Mesangial cell (primary cell): ENCODE data around the gene DLG2. TPM values are rescaled to one million over a fixed set of nuclear protein-coding genes. Genes with fewer than 3 reads are reported as not detected.

ENCODE experiments used
- total RNA-seq: library from RNA; depleted of rRNA; stranded (reverse); fragments of >200 nt; gene quantifications from 2 replicates; pipeline ENCODE4 v1.2.3, GENCODE V29; 2015

Gene DLG2
- total RNA-seq: 0.16 and 0.51 TPM in 2 replicates

GRCh38 chr11:85627332-85627997 lies at the start of gene DLG2:
Gene DLG2 (minus strand): TSS chr11:85627344.

GRCh38 chr11:85664615-85665481 lies 37.7 kb upstream of the DLG2 start, which contains the start of gene CREBZF:
Gene CREBZF (minus strand): TSS chr11:85665129. CDS start chr11:85664875, 254 bp downstream.

GRCh38 chr11:85647604-85648299 lies 20.6 kb upstream of the DLG2 start, which contains the start of gene TMEM126A:
Gene TMEM126A (plus strand): TSS chr11:85647967. CDS start chr11:85650256, 2,289 bp downstream.

GRCh38 chr11:85627998-85628770 lies 1.0 kb upstream of the DLG2 start, which contains the start of gene TMEM126B:
Gene TMEM126B (plus strand): TSS chr11:85628593. CDS start chr11:85628608, 15 bp downstream.

Other genes starting within 250 kb of the DLG2 start
- 34.0 and 57.2 TPM in 2 replicates for gene TMEM126B, start 1.2 kb upstream of the DLG2 start, total RNA-seq
- 13.3 and 26.9 TPM in 2 replicates for gene TMEM126A, start 20.6 kb upstream of the DLG2 start, total RNA-seq
- 16.0 and 24.2 TPM in 2 replicates for gene CREBZF, start 37.8 kb upstream of the DLG2 start, total RNA-seq
- gene CCDC89, start 58.9 kb upstream of the DLG2 start, total RNA-seq: 0.25 and 1.3 TPM in 2 replicates
- gene SYTL2, start 183.8 kb upstream of the DLG2 start, total RNA-seq: 2.6 and 13.3 TPM in 2 replicates
- gene CCDC83, start 228.0 kb upstream of the DLG2 start, total RNA-seq: not detected in 2 replicates